ENCODE results near the gene DUSP1. TPM values are rescaled to one million over a fixed set of nuclear protein-coding genes. Genes with fewer than 3 reads are reported as not detected.
A peak's percentile ranks its signal among the peaks of the same experiment; 100 is the strongest.

The DUSP1 gene
- total and polyA plus RNA-seq, 2 of the 13 experiments (the other 11 are each of a cell fraction or from before 2014, with no cell fraction given), result 27.1 to 55.5 TPM

- no peak for TF ChIP-seq BATF2 (CRISPR knock-in tag; IDR thresholded peaks at IDR 0.05)
- no peak for TF ChIP-seq SRF (IDR thresholded peaks at IDR 0.05; ENCODE audit: low read depth, low read length)
- TF ChIP-seq MAFF (IDR thresholded peaks at IDR 0.05; ENCODE audit: low read depth, low read length), result no peak
- TF ChIP-seq ZBTB21 (CRISPR knock-in tag; IDR thresholded peaks at IDR 0.05), result 0 out of 2 replicates have a peak, but pooled peaks have one; percentile 9
- TF ChIP-seq, protein P1, sequence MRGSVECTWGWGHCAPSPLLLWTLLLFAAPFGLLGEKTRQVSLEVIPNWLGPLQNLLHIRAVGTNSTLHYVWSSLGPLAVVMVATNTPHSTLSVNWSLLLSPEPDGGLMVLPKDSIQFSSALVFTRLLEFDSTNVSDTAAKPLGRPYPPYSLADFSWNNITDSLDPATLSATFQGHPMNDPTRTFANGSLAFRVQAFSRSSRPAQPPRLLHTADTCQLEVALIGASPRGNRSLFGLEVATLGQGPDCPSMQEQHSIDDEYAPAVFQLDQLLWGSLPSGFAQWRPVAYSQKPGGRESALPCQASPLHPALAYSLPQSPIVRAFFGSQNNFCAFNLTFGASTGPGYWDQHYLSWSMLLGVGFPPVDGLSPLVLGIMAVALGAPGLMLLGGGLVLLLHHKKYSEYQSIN (CRISPR knock-in tag; IDR thresholded peaks at IDR 0.05; ENCODE audit: borderline replicate concordance), result no peak
- TF ChIP-seq ZNF34 (CRISPR knock-in tag; IDR thresholded peaks at IDR 0.05; ENCODE audit: borderline replicate concordance), result no peak
- TF ChIP-seq HNF1B (CRISPR knock-in tag; IDR thresholded peaks at IDR 0.05), result peak; percentile 51; the same call in 1 of the 2 replicates
- no peak for TF ChIP-seq ATF1 (CRISPR knock-in tag; IDR thresholded peaks at IDR 0.05)
- no peak for TF ChIP-seq ZNF121 (CRISPR knock-in tag; IDR thresholded peaks at IDR 0.05)
- TF ChIP-seq TBL1XR1 (IDR thresholded peaks at IDR 0.05; ENCODE audit: borderline replicate concordance, low read length, partially characterized antibody), result no peak
- TF ChIP-seq WIZ (CRISPR knock-in tag; IDR thresholded peaks at IDR 0.05), result no peak
- no peak for TF ChIP-seq ZIK1 (CRISPR knock-in tag; IDR thresholded peaks at IDR 0.05; ENCODE audit: borderline replicate concordance, low read depth)
- no peak for TF ChIP-seq ZNF792 (CRISPR knock-in tag; IDR thresholded peaks at IDR 0.05)
- TF ChIP-seq ZNF609 (CRISPR knock-in tag; IDR thresholded peaks at IDR 0.05; ENCODE audit: borderline replicate concordance), result peak; percentile 70; the same call in 1 of the 2 replicates
- TF ChIP-seq ZNF670 (CRISPR knock-in tag; IDR thresholded peaks at IDR 0.05; ENCODE audit: borderline replicate concordance), result peak; percentile 63; the same call in 1 of the 2 replicates
- TF ChIP-seq ADNP (CRISPR knock-in tag; IDR thresholded peaks at IDR 0.05), result no peak
- no peak for TF ChIP-seq DNMT3B (CRISPR knock-in tag; conservative IDR thresholded peaks at IDR 0.05)
- no peak for TF ChIP-seq PRPF4 (IDR thresholded peaks at IDR 0.05; ENCODE audit: low read depth, low read length, poor library complexity, severe bottlenecking)
- TF ChIP-seq ZNF333 (CRISPR knock-in tag; IDR thresholded peaks at IDR 0.05; ENCODE audit: borderline replicate concordance), result no peak
- TF ChIP-seq ZNF556 (CRISPR knock-in tag; IDR thresholded peaks at IDR 0.05; ENCODE audit: borderline replicate concordance), result no peak
- no peak for TF ChIP-seq ZNF788 (CRISPR knock-in tag; IDR thresholded peaks at IDR 0.05; ENCODE audit: borderline replicate concordance)
Measured at GRCh38 chr5:172724242-172725183, 46.5 kb downstream of the DUSP1 start (continued).
